Mesothelial cell of epicardium (in vitro differentiated cells): Measurements from ENCODE around the gene SYPL1. TPM values are rescaled to one million over a fixed set of nuclear protein-coding genes. Genes with fewer than 3 reads are reported as not detected.

Experiments
- DNase-seq, 2 experiments: peaks; one replicate each; pipeline ENCODE4 v3.0.0; 2021; ENCODE audit warnings: low spot score in 2 of 2; ENCODE audit not compliant: unreplicated experiment in 2 of 2
- H3K27ac Mint-ChIP-seq: 2 replicates; pipeline ENCODE4 v1.8.0; 2021; ENCODE audit warnings: mixed read lengths
- H3K27me3 Mint-ChIP-seq: 2 replicates; pipeline ENCODE4 v1.8.0; 2021; ENCODE audit warnings: low read depth, mixed read lengths
- H3K36me3 Mint-ChIP-seq: 2 replicates; pipeline ENCODE4 v1.8.0; 2021; ENCODE audit warnings: mixed read lengths
- H3K4me1 Mint-ChIP-seq: 2 replicates; pipeline ENCODE4 v1.8.0; 2021; ENCODE audit warnings: mixed read lengths
- H3K4me3 Mint-ChIP-seq: 2 replicates; pipeline ENCODE4 v1.8.0; 2021; ENCODE audit warnings: mild to moderate bottlenecking, moderate library complexity, mixed read lengths
- H3K9me3 Mint-ChIP-seq: 2 replicates; pipeline ENCODE4 v1.8.0; 2021; ENCODE audit warnings: mixed read lengths
- CTCF ChIP-seq: fragments of 200-600 bp; sonication (generic); IDR thresholded peaks from one replicate; pipeline ENCODE4 v1.5.0; 2021; ENCODE audit warnings: antibody characterized with exemption; ENCODE audit not compliant: unreplicated experiment
- total RNA-seq: library from RNA; stranded (reverse); gene quantifications from 3 replicates; pipeline ENCODE4 v1.2.1, GENCODE V29; 2021

SYPL1 gene
- total RNA-seq, 1 donor from 2014 or later, result 64.0 TPM

DNA sequence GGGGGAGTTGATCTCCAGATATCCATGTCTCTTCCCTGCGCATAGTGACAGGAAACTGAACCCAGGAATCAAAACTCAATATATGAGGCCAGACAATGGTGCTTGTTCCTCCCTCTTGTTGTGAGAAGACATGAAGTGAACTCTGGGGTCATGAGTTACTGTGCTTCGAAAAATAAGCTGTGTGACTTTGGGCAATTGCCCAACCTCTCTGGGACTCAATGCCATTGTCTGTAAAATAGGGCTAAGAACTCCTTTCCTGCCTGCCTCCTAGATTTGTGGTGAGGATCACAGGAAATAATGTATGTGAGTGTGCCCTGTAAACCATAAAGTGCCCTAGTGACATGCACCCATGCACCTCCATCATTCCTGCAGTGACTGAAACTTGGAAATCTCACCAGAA lies 48.4 kb downstream of the SYPL1 start:
- Mint-ChIP-seq H3K4me3 (no peak overlapping the region), H3K27ac (no peak overlapping the region), H3K36me3 (peaks cover 1% of the 10 kb centered on the region), H3K27me3 (no peaks in the 10 kb centered on the region), H3K4me1 (peaks cover 45% of the 10 kb centered on the region), H3K9me3 (peaks cover 5% of the 10 kb centered on the region)
- no peak for DNase-seq
- no peak for TF ChIP-seq CTCF

GRCh38 chr7:106063024-106063423 lies 49.1 kb downstream of the SYPL1 start:
- no peak for TF ChIP-seq CTCF
- Mint-ChIP-seq H3K27ac (peak overlapping the region; percentile 32), H3K4me1 (peaks cover 45% of the 10 kb centered on the region), H3K4me3 (no peak overlapping the region), H3K27me3 (no peaks in the 10 kb centered on the region), H3K36me3 (peaks cover 1% of the 10 kb centered on the region), H3K9me3 (peaks cover 5% of the 10 kb centered on the region)
- DNase-seq, result no peak

GRCh38 chr7:106062521-106062931 lies 49.6 kb downstream of the SYPL1 start:
- no peak overlapping the region for H3K27ac Mint-ChIP-seq
- H3K9me3 Mint-ChIP-seq, result peaks cover 5% of the 10 kb centered on the region
- no peak overlapping the region for H3K4me3 Mint-ChIP-seq
- no peak for DNase-seq
- no peak for TF ChIP-seq CTCF
- no peaks in the 10 kb centered on the region for H3K27me3 Mint-ChIP-seq
- H3K36me3 Mint-ChIP-seq, result peaks cover 1% of the 10 kb centered on the region
- peaks cover 48% of the 10 kb centered on the region for H3K4me1 Mint-ChIP-seq

DNA sequence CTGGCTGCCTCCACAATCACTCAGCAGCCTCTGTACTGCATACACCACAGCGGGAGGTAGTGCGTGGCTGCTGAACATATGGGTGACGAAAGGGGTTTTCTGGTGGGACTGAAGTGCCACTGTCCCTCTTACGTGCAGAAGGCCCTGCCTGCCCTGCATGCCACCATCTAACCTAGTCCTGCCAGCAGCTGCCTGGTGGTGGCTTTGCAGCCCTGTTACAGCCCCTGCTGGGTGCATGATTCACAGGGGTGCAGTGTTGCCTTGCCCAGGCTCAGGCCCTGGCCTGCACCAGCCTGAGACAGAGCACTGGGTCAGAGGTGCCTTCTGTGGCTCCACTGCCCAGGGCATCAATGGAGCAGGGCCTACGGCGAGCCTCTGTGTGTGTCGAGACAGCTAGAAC lies 50.1 kb downstream of the SYPL1 start:
- no peak for DNase-seq
- Mint-ChIP-seq H3K27me3 (no peaks in the 10 kb centered on the region), H3K27ac (no peak overlapping the region), H3K4me1 (peaks cover 50% of the 10 kb centered on the region), H3K9me3 (peaks cover 5% of the 10 kb centered on the region), H3K36me3 (peaks cover 1% of the 10 kb centered on the region), H3K4me3 (no peak overlapping the region)
- no peak for TF ChIP-seq CTCF

GRCh38 chr7:106061301-106061979 lies 50.7 kb downstream of the SYPL1 start:
- Mint-ChIP-seq H3K36me3 (peaks cover 1% of the 10 kb centered on the region), H3K27ac (no peak overlapping the region), H3K4me1 (peaks cover 51% of the 10 kb centered on the region), H3K4me3 (no peak overlapping the region), H3K27me3 (no peaks in the 10 kb centered on the region), H3K9me3 (peaks cover 5% of the 10 kb centered on the region)
- no peak for TF ChIP-seq CTCF
- no peak for DNase-seq
